Lung (tissue), 12 donors: ENCODE measurements around the gene TCF25. TPM values are rescaled to one million over a fixed set of nuclear protein-coding genes. Genes with fewer than 3 reads are reported as not detected.
A peak's percentile ranks its signal among the peaks of the same experiment; 100 is the strongest.

Experiments used
- ATAC-seq: fragments of 200-7000 bp; cut with Tn5 transposase; one replicate; pipeline ENCODE4 v1.9.1; 2020; ENCODE audit warnings: moderate number of reproducible peaks; ENCODE audit not compliant: insufficient read depth, low FRiP score
- DNase-seq, 3 donors: peaks; one replicate each; pipeline ENCODE4 v3.0.0-alpha.2; 2013 to 2017
- H3K27ac ChIP-seq, 2 donors: one replicate each; pipeline ENCODE4 v1.5.1; 2013; ENCODE audit warnings: mild to moderate bottlenecking in 2 of 2, moderate library complexity in 2 of 2, control low read depth in 1 of 2, inconsistent platforms in 1 of 2, low read depth in 1 of 2, low read length in 1 of 2
- H3K27me3 ChIP-seq, 3 donors: one replicate each; pipeline ENCODE4 v1.5.1; 2013; ENCODE audit warnings: low read length in 2 of 3; ENCODE audit not compliant: control insufficient read depth in 3 of 3, insufficient read depth in 3 of 3
- H3K36me3 ChIP-seq, 4 donors: one replicate each; pipeline ENCODE4 v1.5.1; 2013; ENCODE audit warnings: low read length in 4 of 4, mild to moderate bottlenecking in 1 of 4, moderate library complexity in 1 of 4; ENCODE audit not compliant: control insufficient read depth in 4 of 4, insufficient read depth in 4 of 4
- H3K4me1 ChIP-seq, 5 donors: one replicate each; pipeline ENCODE4 v1.5.1; 2013; ENCODE audit warnings: low read length in 5 of 5, mild to moderate bottlenecking in 2 of 5, moderate library complexity in 1 of 5; ENCODE audit not compliant: control insufficient read depth in 5 of 5, insufficient read depth in 5 of 5
- H3K4me3 ChIP-seq: one replicate; pipeline ENCODE4 v1.5.1; 2013; ENCODE audit warnings: mild to moderate bottlenecking, control low read depth, moderate library complexity
- H3K9ac ChIP-seq, 2 donors: one replicate each; pipeline ENCODE4 v1.5.1; 2013; ENCODE audit warnings: low read length in 2 of 2, control low read depth in 1 of 2; ENCODE audit not compliant: insufficient read depth in 1 of 2
- H3K9me3 ChIP-seq, 4 donors: one replicate each; pipeline ENCODE4 v1.5.1; 2013; ENCODE audit warnings: low read length in 3 of 4, mild to moderate bottlenecking in 1 of 4, moderate library complexity in 1 of 4; ENCODE audit not compliant: control insufficient read depth in 4 of 4, insufficient read depth in 3 of 4
- WGBS, 2 donors: extraction: QIAGEN DNeasy Blood & Tissue Kit; methylation state at CpG; one replicate each; pipeline ENCODE4 v1.1.7; 2013; 5-methylcytosine and 5-hydroxymethylcytosine counted together
- polyA plus RNA-seq, 2 donors: library from polyadenylated mRNA; stranded (reverse); fragments of 200-250 nt; gene quantifications; one replicate each; pipeline ENCODE4 v1.2.1, GENCODE V29; 2013
- total RNA-seq, 2 donors: library from RNA; depleted of rRNA in 1 of 2; stranded (reverse); fragments of >200 nt in 1 of 2; gene quantifications; one replicate each; pipeline ENCODE4 v1.2.1, GENCODE V29; 2014 to 2021
- TF ChIP-seq, protein P1 (sequence below): IDR thresholded peaks from 2 replicates; pipeline ENCODE4 v1.5.1; 2012; ENCODE audit warnings: mild to moderate bottlenecking; ENCODE audit errors: control extremely low read depth, extremely low read depth
- donor health status: control.
- donor health status: control.
- donor health status: Bipolar disorder and iron deficiency.
- donor health status: healthy.
- donor health status: DM: yes; HTN: yes; CAD: no.

Gene TCF25
- total and polyA plus RNA-seq, 4 donors: 106 to 212 (median 129) TPM

- 93 to 96% methylated on average over 12 of the region's 12 CpGs for WGBS, 2 donors
- no peak overlapping the region for H3K9ac ChIP-seq
- ATAC-seq (no peak), DNase-seq (no peak)
- no peak overlapping the region for H3K4me3 ChIP-seq
- H3K4me1 ChIP-seq: peaks cover 0 to 8% (median 0%) of the 10 kb centered on the region in 5 donors
- H3K27me3 ChIP-seq: no peaks in the 10 kb centered on the region
- TF ChIP-seq, protein P1, sequence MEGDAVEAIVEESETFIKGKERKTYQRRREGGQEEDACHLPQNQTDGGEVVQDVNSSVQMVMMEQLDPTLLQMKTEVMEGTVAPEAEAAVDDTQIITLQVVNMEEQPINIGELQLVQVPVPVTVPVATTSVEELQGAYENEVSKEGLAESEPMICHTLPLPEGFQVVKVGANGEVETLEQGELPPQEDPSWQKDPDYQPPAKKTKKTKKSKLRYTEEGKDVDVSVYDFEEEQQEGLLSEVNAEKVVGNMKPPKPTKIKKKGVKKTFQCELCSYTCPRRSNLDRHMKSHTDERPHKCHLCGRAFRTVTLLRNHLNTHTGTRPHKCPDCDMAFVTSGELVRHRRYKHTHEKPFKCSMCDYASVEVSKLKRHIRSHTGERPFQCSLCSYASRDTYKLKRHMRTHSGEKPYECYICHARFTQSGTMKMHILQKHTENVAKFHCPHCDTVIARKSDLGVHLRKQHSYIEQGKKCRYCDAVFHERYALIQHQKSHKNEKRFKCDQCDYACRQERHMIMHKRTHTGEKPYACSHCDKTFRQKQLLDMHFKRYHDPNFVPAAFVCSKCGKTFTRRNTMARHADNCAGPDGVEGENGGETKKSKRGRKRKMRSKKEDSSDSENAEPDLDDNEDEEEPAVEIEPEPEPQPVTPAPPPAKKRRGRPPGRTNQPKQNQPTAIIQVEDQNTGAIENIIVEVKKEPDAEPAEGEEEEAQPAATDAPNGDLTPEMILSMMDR: no peak
- peaks cover 0 to 7% (median 0%) of the 10 kb centered on the region in 4 donors for H3K36me3 ChIP-seq
- H3K9me3 ChIP-seq: no peaks in the 10 kb centered on the region
- no peak overlapping the region for H3K27ac ChIP-seq
These were observed 11.7 kb upstream of the TCF25 start for GRCh38 chr16:89861648-89862047.

GRCh38 chr16:89862732-89863131 lies 10.7 kb upstream of the TCF25 start:
- ATAC-seq (no peak), DNase-seq (no peak)
- peaks cover 0 to 8% (median 0%) of the 10 kb centered on the region in 5 donors for H3K4me1 ChIP-seq
- whole genome bisulfite sequencing, 2 donors: 96 to 99% methylated on average over 6 of the region's 6 CpGs
- H3K9me3 ChIP-seq: no peaks in the 10 kb centered on the region
- H3K27me3 ChIP-seq: no peaks in the 10 kb centered on the region
- H3K4me3 ChIP-seq: no peak overlapping the region
- H3K36me3 ChIP-seq: peaks cover 0 to 7% (median 0%) of the 10 kb centered on the region in 4 donors
- peak overlapping the region in 1 of 2 donors; percentile 80 for H3K27ac ChIP-seq
- no peak overlapping the region for H3K9ac ChIP-seq
- TF ChIP-seq, protein P1: no peak

GRCh38 chr16:89863741-89864526 lies 9.5 kb upstream of the TCF25 start:
- TF ChIP-seq, protein P1: no peak
- DNase-seq: peak in 1 of 3 donors; percentile 30
- WGBS, 2 donors: 27 to 44% methylated on average over 21 of the region's 21 CpGs
- H3K9me3 ChIP-seq: peaks cover 0 to 4% (median 1%) of the 10 kb centered on the region in 4 donors
- ATAC-seq: peak; percentile 36
- peaks cover 0 to 7% (median 0%) of the 10 kb centered on the region in 4 donors for H3K36me3 ChIP-seq
- peak overlapping the region; percentile 57 to 89 for H3K27ac ChIP-seq
- H3K4me3 ChIP-seq: no peak overlapping the region
- peaks cover 0 to 8% (median 0%) of the 10 kb centered on the region in 5 donors for H3K4me1 ChIP-seq
- H3K9ac ChIP-seq: no peak overlapping the region
- H3K27me3 ChIP-seq: no peaks in the 10 kb centered on the region

- peak overlapping the region; percentile 57 to 89 for H3K27ac ChIP-seq
- WGBS, 2 donors: 57 to 65% methylated on average over 5 of the region's 5 CpGs
- DNase-seq (no peak), ATAC-seq (no peak)
- peaks cover 0 to 8% (median 0%) of the 10 kb centered on the region in 5 donors for H3K4me1 ChIP-seq
- TF ChIP-seq, protein P1: no peak
- H3K9ac ChIP-seq: no peak overlapping the region
- H3K36me3 ChIP-seq: peaks cover 0 to 7% (median 0%) of the 10 kb centered on the region in 4 donors
- no peak overlapping the region for H3K4me3 ChIP-seq
- H3K9me3 ChIP-seq: peaks cover 0 to 4% (median 1%) of the 10 kb centered on the region in 4 donors
- H3K27me3 ChIP-seq: no peaks in the 10 kb centered on the region
These were observed 8.9 kb upstream of the TCF25 start for GRCh38 chr16:89864527-89864820.
